Stimulated activated memory B cell treated with anti-CD40 and anti-IgM and Interleukin-4, amounts not matched to agents 10 μg/mL and 1 μg/mL and 100 μg/mL, for 72 hours (primary cell): ENCODE measurements around the gene FAP.

ENCODE experiments used
- ATAC-seq: fragments of 150-1000 bp; cut with Tn5 transposase; 2 replicates; pipeline ENCODE4 v1.10.0; 2021
- H3K27ac Mint-ChIP-seq: one replicate; pipeline ENCODE4 v1.8.0; 2022; ENCODE audit warnings: mild to moderate bottlenecking, mixed read lengths
- H3K27me3 Mint-ChIP-seq: one replicate; pipeline ENCODE4 v1.8.0; 2022; ENCODE audit warnings: mixed read lengths
- H3K36me3 Mint-ChIP-seq: one replicate; pipeline ENCODE4 v1.8.0; 2022; ENCODE audit warnings: mixed read lengths
- H3K4me1 Mint-ChIP-seq: one replicate; pipeline ENCODE4 v1.8.0; 2022; ENCODE audit warnings: mixed read lengths
- H3K4me3 Mint-ChIP-seq: one replicate; pipeline ENCODE4 v1.8.0; 2022; ENCODE audit warnings: mild to moderate bottlenecking, moderate library complexity, mixed read lengths
- H3K9me3 Mint-ChIP-seq: one replicate; pipeline ENCODE4 v1.8.0; 2022; ENCODE audit warnings: mixed read lengths

FAP gene

GRCh38 chr2:162243294-162243693, at the start of gene FAP:
Gene FAP, minus strand, starts transcription at chr2:162243445. Its CDS starts 118 bp downstream, at chr2:162243327.
- ATAC-seq = no peak
- Mint-ChIP-seq H3K27ac (no peak within 1 kb of the TSS), H3K4me1 (no peaks in the 10 kb centered on the region), H3K27me3 (peaks cover 12% of the 10 kb centered on the region), H3K36me3 (no peaks in the 10 kb centered on the region), H3K4me3 (no peak within 1 kb of the TSS), H3K9me3 (no peaks in the 10 kb centered on the region)

GRCh38 chr2:162291748-162292147, 48.5 kb upstream of the FAP start:
- Mint-ChIP-seq H3K27ac (no peak overlapping the region), H3K4me3 (no peak overlapping the region), H3K9me3 (no peaks in the 10 kb centered on the region), H3K4me1 (no peaks in the 10 kb centered on the region), H3K27me3 (no peaks in the 10 kb centered on the region), H3K36me3 (peaks cover 26% of the 10 kb centered on the region)
- ATAC-seq = no peak

- H3K9me3 Mint-ChIP-seq = no peaks in the 10 kb centered on the region
- no peak overlapping the region for H3K27ac Mint-ChIP-seq
- H3K27me3 Mint-ChIP-seq = no peaks in the 10 kb centered on the region
- H3K36me3 Mint-ChIP-seq = peaks cover 43% of the 10 kb centered on the region
- peaks cover 4% of the 10 kb centered on the region for H3K4me1 Mint-ChIP-seq
- no peak for ATAC-seq
- H3K4me3 Mint-ChIP-seq = no peak overlapping the region
Observed at GRCh38 chr2:162282765-162283425, 39.6 kb upstream of the FAP start.

- H3K4me1 Mint-ChIP-seq = peaks cover 6% of the 10 kb centered on the region
Observed at GRCh38 chr2:162280654-162281053, 37.4 kb upstream of the FAP start.

GRCh38 chr2:162277381-162277780, 34.1 kb upstream of the FAP start:
- no peaks in the 10 kb centered on the region for H3K27me3 Mint-ChIP-seq
- ATAC-seq = no peak
- H3K27ac Mint-ChIP-seq = no peak overlapping the region
- peaks cover 40% of the 10 kb centered on the region for H3K36me3 Mint-ChIP-seq
- H3K9me3 Mint-ChIP-seq = no peaks in the 10 kb centered on the region
- no peak overlapping the region for H3K4me3 Mint-ChIP-seq
- peaks cover 6% of the 10 kb centered on the region for H3K4me1 Mint-ChIP-seq

More at GRCh38 chr2:162280654-162281053, 37.4 kb upstream of the FAP start:
- H3K9me3 Mint-ChIP-seq = no peaks in the 10 kb centered on the region
- H3K27me3 Mint-ChIP-seq = no peaks in the 10 kb centered on the region
- peaks cover 50% of the 10 kb centered on the region for H3K36me3 Mint-ChIP-seq
- H3K27ac Mint-ChIP-seq = no peak overlapping the region
- ATAC-seq = no peak
- H3K4me3 Mint-ChIP-seq = no peak overlapping the region

- Mint-ChIP-seq H3K27me3 (no peaks in the 10 kb centered on the region), H3K4me3 (no peak overlapping the region), H3K4me1 (no peaks in the 10 kb centered on the region), H3K27ac (no peak overlapping the region), H3K36me3 (peaks cover 68% of the 10 kb centered on the region), H3K9me3 (peaks cover 3% of the 10 kb centered on the region)
- no peak for ATAC-seq
Observed at GRCh38 chr2:162267996-162268395, 24.8 kb upstream of the FAP start.

- no peak for ATAC-seq
- Mint-ChIP-seq H3K9me3 (peaks cover 3% of the 10 kb centered on the region), H3K27me3 (no peaks in the 10 kb centered on the region), H3K4me3 (no peak overlapping the region), H3K27ac (no peak overlapping the region), H3K4me1 (no peaks in the 10 kb centered on the region), H3K36me3 (peaks cover 66% of the 10 kb centered on the region)
Observed at GRCh38 chr2:162267496-162267895, 24.3 kb upstream of the FAP start.

- peaks cover 3% of the 10 kb centered on the region for H3K9me3 Mint-ChIP-seq
- no peak overlapping the region for H3K4me3 Mint-ChIP-seq
- H3K27me3 Mint-ChIP-seq = no peaks in the 10 kb centered on the region
- H3K27ac Mint-ChIP-seq = no peak overlapping the region
- H3K36me3 Mint-ChIP-seq = peaks cover 57% of the 10 kb centered on the region
- no peak for ATAC-seq
- H3K4me1 Mint-ChIP-seq = peaks cover 8% of the 10 kb centered on the region
Observed at GRCh38 chr2:162266460-162266760, 23.2 kb upstream of the FAP start.

- Mint-ChIP-seq H3K36me3 (peaks cover 51% of the 10 kb centered on the region), H3K9me3 (peaks cover 3% of the 10 kb centered on the region), H3K27me3 (no peaks in the 10 kb centered on the region), H3K27ac (no peak overlapping the region), H3K4me3 (no peak overlapping the region), H3K4me1 (peaks cover 13% of the 10 kb centered on the region)
- ATAC-seq = no peak
Observed at GRCh38 chr2:162265666-162266459, 22.6 kb upstream of the FAP start.

GRCh38 chr2:162261032-162261945, 18.0 kb upstream of the FAP start:
- peak; percentile 34 for ATAC-seq
- Mint-ChIP-seq H3K27ac (peak overlapping the region; percentile 9), H3K9me3 (peaks cover 3% of the 10 kb centered on the region)

GRCh38 chr2:162258686-162259085, 15.4 kb upstream of the FAP start:
- Mint-ChIP-seq H3K9me3 (peaks cover 3% of the 10 kb centered on the region), H3K27ac (no peak overlapping the region), H3K27me3 (no peaks in the 10 kb centered on the region), H3K4me1 (peaks cover 13% of the 10 kb centered on the region), H3K36me3 (peaks cover 9% of the 10 kb centered on the region), H3K4me3 (no peak overlapping the region)
- ATAC-seq = no peak

More at GRCh38 chr2:162261032-162261945, 18.0 kb upstream of the FAP start:
- Mint-ChIP-seq H3K27me3 (no peaks in the 10 kb centered on the region), H3K4me3 (no peak overlapping the region), H3K4me1 (peaks cover 13% of the 10 kb centered on the region), H3K36me3 (peaks cover 21% of the 10 kb centered on the region)

GRCh38 chr2:162258169-162258568, 14.9 kb upstream of the FAP start:
- ATAC-seq = no peak
- Mint-ChIP-seq H3K9me3 (peaks cover 2% of the 10 kb centered on the region), H3K4me1 (peaks cover 13% of the 10 kb centered on the region), H3K27me3 (no peaks in the 10 kb centered on the region), H3K4me3 (no peak overlapping the region), H3K27ac (no peak overlapping the region), H3K36me3 (peaks cover 3% of the 10 kb centered on the region)

GRCh38 chr2:162257425-162257824, 14.2 kb upstream of the FAP start:
- Mint-ChIP-seq H3K4me1 (peaks cover 13% of the 10 kb centered on the region), H3K36me3 (no peaks in the 10 kb centered on the region), H3K27me3 (no peaks in the 10 kb centered on the region), H3K9me3 (no peaks in the 10 kb centered on the region), H3K4me3 (no peak overlapping the region), H3K27ac (no peak overlapping the region)
- ATAC-seq = no peak

GRCh38 chr2:162256591-162256991, 13.3 kb upstream of the FAP start:
- Mint-ChIP-seq H3K27ac (no peak overlapping the region), H3K27me3 (no peaks in the 10 kb centered on the region), H3K4me1 (peaks cover 7% of the 10 kb centered on the region), H3K4me3 (no peak overlapping the region), H3K36me3 (no peaks in the 10 kb centered on the region), H3K9me3 (no peaks in the 10 kb centered on the region)
- ATAC-seq = no peak

GRCh38 chr2:162254236-162254871, 11.1 kb upstream of the FAP start:
- H3K4me1 Mint-ChIP-seq = no peaks in the 10 kb centered on the region
- H3K27me3 Mint-ChIP-seq = peaks cover 9% of the 10 kb centered on the region
- peaks cover 4% of the 10 kb centered on the region for H3K9me3 Mint-ChIP-seq

More at GRCh38 chr2:162254236-162254871, 11.1 kb upstream of the FAP start:
- ATAC-seq = no peak
- Mint-ChIP-seq H3K4me3 (no peak overlapping the region), H3K27ac (no peak overlapping the region), H3K36me3 (peaks cover 6% of the 10 kb centered on the region)
